GM21367 (cell line): Measurements from ENCODE around the gene FAXDC2.

Experiments used
- ATAC-seq: cut with Tn5 transposase; IDR thresholded peaks from one replicate; pipeline ENCODE4 v1.9.1; 2021; ENCODE audit not compliant: unreplicated experiment

FAXDC2 gene

DNA sequence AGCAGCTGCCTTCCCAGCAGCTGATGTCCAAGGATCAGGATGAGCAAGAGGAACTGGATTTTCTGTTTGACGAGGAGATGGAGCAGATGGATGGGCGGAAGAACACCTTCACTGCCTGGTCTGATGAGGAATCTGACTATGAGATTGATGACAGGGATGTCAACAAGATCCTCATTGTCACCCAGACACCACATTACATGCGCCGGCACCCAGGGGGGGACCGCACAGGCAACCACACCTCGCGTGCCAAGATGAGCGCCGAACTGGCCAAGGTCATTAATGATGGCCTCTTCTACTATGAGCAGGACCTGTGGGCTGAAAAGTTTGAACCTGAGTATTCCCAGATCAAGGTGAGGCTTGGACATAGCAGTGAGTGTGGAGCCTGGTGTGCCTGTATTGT lies 48.4 kb downstream of the FAXDC2 start:
- no peak for ATAC-seq

GRCh38 chr5:154801083-154801482 lies 49.3 kb downstream of the FAXDC2 start:
- ATAC-seq, result no peak

- no peak for ATAC-seq
Observed at GRCh38 chr5:154800582-154800981, 49.8 kb downstream of the FAXDC2 start.

GRCh38 chr5:154797762-154798161 lies 52.6 kb downstream of the FAXDC2 start:
- no peak for ATAC-seq

- no peak for ATAC-seq
Observed at GRCh38 chr5:154795235-154795596, 55.2 kb downstream of the FAXDC2 start.

GRCh38 chr5:154794525-154795234 lies 55.7 kb downstream of the FAXDC2 start:
- no peak for ATAC-seq

DNA sequence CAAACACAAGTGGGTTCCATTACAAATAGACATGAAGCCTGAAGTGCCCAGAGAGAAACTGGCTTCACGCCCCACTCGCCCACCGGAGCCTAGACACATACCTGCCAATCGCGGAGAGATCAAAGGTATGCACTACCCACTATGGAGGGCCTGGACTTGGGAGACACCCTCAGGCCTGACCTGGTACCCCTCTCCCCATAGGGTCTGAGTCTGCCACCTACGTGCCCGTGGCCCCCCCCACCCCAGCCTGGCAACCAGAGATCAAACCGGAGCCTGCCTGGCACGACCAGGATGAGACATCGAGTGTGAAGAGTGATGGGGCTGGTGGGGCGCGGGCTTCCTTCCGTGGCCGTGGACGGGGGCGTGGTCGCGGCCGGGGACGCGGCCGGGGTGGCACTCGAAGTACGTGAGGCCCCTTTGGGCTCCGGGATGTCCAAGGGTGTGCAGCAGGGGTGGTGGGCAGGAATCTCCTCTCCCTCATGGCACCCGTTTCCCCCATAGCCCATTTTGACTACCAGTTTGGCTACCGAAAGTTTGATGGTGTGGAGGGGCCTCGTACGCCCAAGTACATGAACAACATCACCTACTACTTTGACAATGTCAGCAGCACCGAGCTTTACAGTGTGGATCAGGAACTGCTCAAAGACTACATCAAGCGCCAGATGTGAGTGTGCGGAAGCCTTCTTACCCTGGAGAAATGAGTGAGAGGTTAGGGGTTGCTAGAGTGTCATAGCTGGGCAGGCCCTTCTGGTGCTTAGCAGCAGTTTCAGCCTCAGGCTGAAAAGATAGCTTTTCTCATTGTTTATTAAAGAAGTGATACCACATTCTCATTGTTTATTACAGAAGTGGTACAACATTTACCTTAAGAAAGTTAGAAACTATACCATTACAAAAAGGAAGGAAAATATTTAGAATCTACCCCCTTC lies 56.5 kb downstream of the FAXDC2 start:
- ATAC-seq, result no peak

DNA sequence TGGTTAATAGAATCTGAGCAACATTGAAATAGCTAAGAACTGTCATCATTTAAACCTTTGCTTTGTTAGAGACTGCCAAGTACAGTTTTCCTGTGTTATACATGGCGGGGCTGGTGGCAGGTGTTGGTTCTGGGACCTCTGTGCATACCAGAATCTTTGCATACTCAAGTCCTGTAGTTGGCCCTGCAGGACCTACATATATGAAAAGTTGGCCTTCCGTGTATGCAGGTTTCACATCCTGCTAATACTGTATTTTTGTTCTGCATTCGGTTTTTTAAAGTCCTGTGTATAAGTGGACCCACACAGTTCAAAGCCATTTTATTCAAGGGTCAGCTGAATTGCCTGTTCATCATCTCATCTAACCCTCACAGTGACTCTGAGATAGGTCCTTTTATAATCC lies 58.9 kb downstream of the FAXDC2 start:
- ATAC-seq, result peak; percentile 86

GRCh38 chr5:154788212-154788611 lies 62.2 kb downstream of the FAXDC2 start:
- no peak for ATAC-seq

GRCh38 chr5:154786414-154786813 lies 64.0 kb downstream of the FAXDC2 start:
- ATAC-seq, result no peak

DNA sequence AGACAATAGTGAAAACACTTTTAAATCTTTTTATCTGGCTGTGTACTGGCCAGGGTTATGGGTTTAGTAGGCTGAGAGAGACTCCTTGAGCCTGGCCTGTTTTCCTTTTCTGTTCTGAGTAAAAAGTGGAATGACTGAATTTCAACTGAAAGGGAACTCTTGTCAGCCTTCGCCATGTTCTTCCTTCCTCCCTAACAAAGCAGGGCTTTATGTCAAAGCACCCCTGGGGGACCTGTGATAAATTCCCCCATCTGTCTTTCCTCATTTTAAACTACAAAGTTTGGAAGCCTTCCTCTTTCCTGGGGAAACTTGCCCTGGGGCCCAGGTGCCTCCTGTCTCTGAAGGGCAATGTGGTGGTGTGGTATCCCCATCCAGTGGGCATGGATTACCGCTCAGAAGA lies 65.5 kb downstream of the FAXDC2 start:
- no peak for ATAC-seq

DNA sequence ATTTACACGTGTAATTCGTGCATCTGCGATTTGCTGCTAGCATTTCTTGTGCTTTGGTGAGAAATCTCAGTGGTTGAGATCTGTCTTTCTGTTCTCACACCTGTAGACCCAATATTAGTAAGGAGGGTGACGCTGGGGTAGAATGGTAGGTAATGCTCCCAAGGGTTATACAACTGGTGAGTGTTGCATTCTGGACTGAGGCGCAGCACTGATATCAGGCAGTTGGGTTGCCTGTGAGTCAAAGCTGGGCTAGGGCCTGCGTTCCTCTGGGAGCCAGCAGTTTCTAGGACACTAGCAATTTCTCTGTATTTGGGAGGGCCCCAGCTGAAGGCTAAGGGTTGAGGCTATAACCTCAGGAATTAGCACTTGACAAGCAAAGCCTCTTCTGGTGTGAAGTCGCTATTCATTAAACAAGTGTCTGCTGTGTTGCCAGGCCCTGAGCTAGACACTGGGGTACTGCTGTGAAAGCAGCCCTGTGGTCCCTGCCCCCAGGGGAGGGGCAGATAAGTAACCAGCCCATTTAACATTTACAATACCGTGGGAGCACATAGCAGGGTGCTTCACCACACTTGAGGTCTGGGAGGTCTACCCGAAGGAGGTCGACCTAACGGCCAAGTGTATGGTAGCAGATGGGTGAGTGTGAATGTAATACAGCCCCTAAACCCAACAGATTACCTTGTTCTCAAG lies 66.5 kb downstream of the FAXDC2 start:
- ATAC-seq, result peak; percentile 55

DNA sequence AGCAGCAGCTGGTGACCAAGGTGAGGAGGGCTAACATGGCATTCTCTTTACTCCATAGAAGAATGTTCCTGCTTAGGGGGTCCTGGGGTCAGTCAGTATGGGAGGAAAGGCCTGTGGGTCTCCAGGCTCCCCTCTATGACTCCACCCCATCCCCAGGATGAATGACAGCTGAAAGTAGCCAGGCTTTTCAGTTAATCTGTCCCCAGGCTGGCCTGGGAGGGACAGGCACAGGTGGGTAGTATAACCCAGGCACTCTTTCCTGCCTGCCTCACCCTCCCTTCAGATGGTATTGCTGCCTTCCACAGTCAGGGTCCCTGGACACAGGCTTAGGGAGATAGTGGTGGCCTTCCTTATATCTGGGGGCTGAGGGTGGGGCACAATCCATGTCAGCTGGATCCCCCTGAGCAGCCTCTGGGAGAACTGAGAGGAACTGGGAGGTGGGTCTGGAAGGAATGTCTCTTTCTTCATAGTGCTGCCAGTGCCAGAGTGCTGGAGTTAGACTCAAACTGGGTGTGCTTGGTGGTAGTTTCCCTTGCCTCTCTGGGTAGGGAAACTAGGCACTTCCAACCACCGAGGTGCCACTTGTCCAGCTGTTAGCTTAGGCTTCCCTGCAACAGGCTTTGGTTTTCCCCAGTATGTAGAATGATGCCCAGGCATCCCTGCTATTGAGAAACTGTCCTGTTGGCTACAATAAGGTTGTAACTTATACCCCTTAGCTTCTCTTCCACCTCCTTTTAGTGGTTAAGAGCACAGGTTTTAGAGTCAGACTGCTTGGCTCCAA lies 67.4 kb downstream of the FAXDC2 start:
- ATAC-seq, result peak; percentile 9

DNA sequence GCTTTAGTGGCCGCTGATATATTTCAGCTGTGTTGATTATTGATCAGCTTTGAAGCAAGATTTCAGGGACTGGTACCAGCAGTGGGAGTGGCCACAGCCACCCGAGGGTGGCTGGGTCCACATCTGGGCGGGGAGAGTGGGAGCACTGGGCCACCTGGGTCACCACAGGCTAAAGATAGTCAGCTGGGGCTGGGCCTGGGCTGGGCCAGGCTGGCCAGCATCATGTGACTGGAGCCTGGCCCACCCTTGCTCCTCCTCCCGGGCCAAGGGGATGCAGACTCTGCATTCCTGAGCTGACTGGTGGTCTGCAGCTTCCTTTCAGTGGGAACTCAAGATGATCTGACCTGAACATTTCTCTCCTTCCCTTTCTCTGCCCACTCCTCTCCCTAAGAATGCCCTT lies 68.1 kb downstream of the FAXDC2 start:
- no peak for ATAC-seq

DNA sequence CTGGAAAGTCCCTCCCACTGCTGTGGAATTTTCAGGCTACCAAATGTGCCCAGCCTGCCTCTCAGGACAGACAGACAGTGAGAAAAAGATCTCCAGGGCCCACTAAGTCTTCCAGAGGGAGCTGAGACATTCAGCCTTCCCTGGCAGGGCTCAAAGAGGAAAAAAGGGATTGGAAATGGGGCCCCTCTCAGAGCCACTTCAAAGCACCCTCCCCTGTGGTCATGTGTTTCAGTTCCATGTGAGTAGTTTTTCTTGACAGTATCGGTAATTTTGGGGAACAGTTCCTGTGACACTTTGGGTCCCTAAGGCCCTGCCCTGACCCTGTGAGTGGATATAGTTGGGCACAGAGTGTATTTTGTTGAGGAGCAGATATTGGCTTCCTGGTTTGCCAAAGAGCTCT lies 70.3 kb downstream of the FAXDC2 start:
- no peak for ATAC-seq

GRCh38 chr5:154779105-154779504 lies 71.3 kb downstream of the FAXDC2 start:
- no peak for ATAC-seq

DNA sequence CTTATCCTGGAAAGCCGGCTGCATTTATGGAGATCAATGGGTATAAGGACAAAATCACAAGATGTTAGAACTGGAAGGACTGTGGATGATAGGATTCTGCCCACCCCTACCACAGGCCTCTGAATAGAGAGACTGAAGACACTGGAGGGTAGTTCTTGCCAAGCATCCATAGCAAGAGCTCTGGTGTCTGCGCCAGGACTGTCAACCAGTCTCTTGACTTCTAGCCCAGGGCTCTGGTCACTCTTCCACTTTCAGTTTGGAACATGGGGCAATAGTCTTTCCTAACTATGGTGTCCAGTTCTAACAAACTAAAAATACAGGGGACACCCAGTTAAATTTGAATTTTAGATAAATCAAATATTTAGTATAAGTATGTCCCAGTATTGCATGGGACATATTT lies 71.9 kb downstream of the FAXDC2 start:
- ATAC-seq, result no peak

- no peak for ATAC-seq
Observed at GRCh38 chr5:154776167-154776566, 74.2 kb downstream of the FAXDC2 start.

GRCh38 chr5:154773326-154773725 lies 77.1 kb downstream of the FAXDC2 start:
- no peak for ATAC-seq

DNA sequence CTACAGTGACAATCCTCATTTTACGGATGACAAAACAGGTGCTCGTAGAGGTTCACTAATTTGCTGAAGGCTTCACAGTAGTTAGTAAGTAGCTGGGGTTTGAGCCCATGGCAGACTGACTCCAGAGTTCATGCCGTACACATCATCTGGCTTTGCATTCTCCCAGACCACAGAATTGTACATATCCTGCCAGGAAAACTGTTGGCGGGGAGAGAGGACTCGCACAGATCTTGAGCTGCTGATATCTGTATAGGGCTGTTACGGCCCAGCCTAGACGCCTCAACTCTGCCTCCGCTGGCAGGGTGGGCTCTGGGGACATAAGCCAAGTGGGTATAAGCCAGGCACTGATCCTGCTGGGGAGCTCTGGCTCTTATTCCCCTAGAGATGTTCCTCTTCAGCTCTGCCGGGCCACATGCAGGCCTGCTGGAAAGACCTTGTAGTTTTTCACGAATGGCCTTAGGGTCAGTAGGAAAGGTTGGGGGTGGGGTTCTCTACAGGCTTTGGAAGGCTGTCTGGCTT lies 79.0 kb downstream of the FAXDC2 start:
- ATAC-seq, result no peak

DNA sequence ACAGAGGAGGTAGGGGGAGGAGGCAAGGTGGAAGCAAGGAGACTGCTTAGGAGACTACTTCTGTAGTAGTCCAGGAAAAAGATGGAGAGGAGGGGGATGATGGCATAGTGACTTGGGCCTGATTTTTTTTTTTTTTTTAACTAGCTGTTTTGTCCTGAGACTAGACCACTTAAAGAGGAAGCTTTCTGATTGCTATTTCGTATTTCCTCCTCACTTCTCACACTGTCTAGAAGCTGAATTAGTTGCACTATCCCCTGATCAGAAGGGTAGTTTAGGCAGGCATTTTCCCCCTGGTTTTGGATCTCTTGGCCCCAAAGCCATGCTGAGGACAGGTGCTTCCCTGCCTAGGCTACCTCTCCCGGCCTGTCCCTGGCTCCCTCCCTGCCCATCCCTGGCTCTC lies 80.3 kb downstream of the FAXDC2 start:
- ATAC-seq, result no peak
